H9 (cell line): ENCODE results near the gene ZNF784. TPM values are rescaled to one million over a fixed set of nuclear protein-coding genes. Genes with fewer than 3 reads are reported as not detected.
A peak's percentile ranks its signal among the peaks of the same experiment; 100 is the strongest.

Experiments used
- DNase-seq: peaks from one replicate; pipeline ENCODE4 v3.0.0-alpha.2; 2017
- H2AFZ ChIP-seq: one replicate; pipeline ENCODE4 v1.6.1; 2013; ENCODE audit warnings: mild to moderate bottlenecking, low read length, control low read depth, moderate library complexity
- H2AK5ac ChIP-seq: 2 replicates; pipeline ENCODE4 v1.6.1; 2013; ENCODE audit warnings: low read length, control low read depth, mixed read lengths; ENCODE audit not compliant: insufficient read length
- H2BK120ac ChIP-seq: one replicate; pipeline ENCODE4 v1.6.1; 2013; ENCODE audit warnings: low read depth, mild to moderate bottlenecking, low read length, control low read depth, inconsistent platforms; ENCODE audit not compliant: poor library complexity, severe bottlenecking
- H2BK12ac ChIP-seq: 2 replicates; pipeline ENCODE4 v1.6.1; 2013; ENCODE audit warnings: low read length, control low read depth, mixed read lengths, low read depth; ENCODE audit not compliant: insufficient read length
- H2BK15ac ChIP-seq: 2 replicates; pipeline ENCODE4 v1.6.1; 2013; ENCODE audit warnings: low read depth, low read length, control low read depth
- H2BK20ac ChIP-seq: one replicate; pipeline ENCODE4 v1.6.1; 2013; ENCODE audit warnings: low read depth, mild to moderate bottlenecking, low read length, control low read depth, inconsistent platforms; ENCODE audit not compliant: poor library complexity, severe bottlenecking
- H2BK5ac ChIP-seq: 2 replicates; pipeline ENCODE4 v1.6.1; 2013; ENCODE audit warnings: low read length, control low read depth, mixed read lengths; ENCODE audit not compliant: insufficient read length
- H3K14ac ChIP-seq: 2 replicates; pipeline ENCODE4 v1.6.1; 2013; ENCODE audit warnings: low read length, control low read depth; ENCODE audit not compliant: insufficient read depth
- H3K18ac ChIP-seq: 2 replicates; pipeline ENCODE4 v1.6.1; 2013; ENCODE audit warnings: low read depth, mild to moderate bottlenecking, mixed read lengths, low read length, control low read depth; ENCODE audit not compliant: insufficient read length
- H3K23ac ChIP-seq: 2 replicates; pipeline ENCODE4 v1.6.1; 2013; ENCODE audit warnings: low read length, control low read depth, mixed read lengths, low read depth; ENCODE audit not compliant: insufficient read length
- H3K23me2 ChIP-seq: 2 replicates; pipeline ENCODE4 v1.6.1; 2013; ENCODE audit warnings: low read depth, mild to moderate bottlenecking, mixed read lengths, low read length, control low read depth; ENCODE audit not compliant: insufficient read length, poor library complexity, severe bottlenecking
- H3K27ac ChIP-seq: 2 replicates; pipeline ENCODE4 v1.5.1; 2013; ENCODE audit warnings: low read length, control low read depth, mixed read lengths, low read depth; ENCODE audit not compliant: insufficient read length
- H3K27me3 ChIP-seq: 2 replicates; pipeline ENCODE4 v1.6.1; 2013; ENCODE audit warnings: low read length, control low read depth, inconsistent platforms; ENCODE audit not compliant: insufficient read depth
- H3K4ac ChIP-seq: 2 replicates; pipeline ENCODE4 v1.6.1; 2013; ENCODE audit warnings: low read depth, mild to moderate bottlenecking, control low read depth, inconsistent platforms, low read length, moderate library complexity
- H3K4me1 ChIP-seq: 2 replicates; pipeline ENCODE4 v1.6.1; 2013; ENCODE audit warnings: low read length, control low read depth, inconsistent platforms; ENCODE audit not compliant: insufficient read depth
- H3K4me2 ChIP-seq: 2 replicates; pipeline ENCODE4 v1.6.1; 2013; ENCODE audit warnings: low read length, control low read depth, mixed read lengths; ENCODE audit not compliant: insufficient read length, insufficient read depth
- H3K56ac ChIP-seq: 2 replicates; pipeline ENCODE4 v1.6.1; 2013; ENCODE audit warnings: low read depth, mild to moderate bottlenecking, mixed read lengths, low read length, control low read depth; ENCODE audit not compliant: insufficient read length
- H3K79me1 ChIP-seq: 2 replicates; pipeline ENCODE4 v1.6.1; 2013; ENCODE audit warnings: low read depth, mild to moderate bottlenecking, moderate library complexity, low read length, control low read depth, inconsistent platforms; ENCODE audit not compliant: insufficient read depth, poor library complexity, severe bottlenecking
- H3K79me2 ChIP-seq: 2 replicates; pipeline ENCODE4 v1.6.1; 2013; ENCODE audit warnings: low read length, control low read depth, inconsistent platforms; ENCODE audit not compliant: insufficient read depth
- H3K9ac ChIP-seq: 2 replicates; pipeline ENCODE4 v1.6.1; 2013; ENCODE audit warnings: low read length, control low read depth, mixed read lengths; ENCODE audit not compliant: insufficient read length; ENCODE audit errors: extremely low read depth
- H3K9me3 ChIP-seq: one replicate; pipeline ENCODE4 v1.6.1; 2013; ENCODE audit warnings: low read depth, low read length, inconsistent platforms; ENCODE audit not compliant: control insufficient read depth
- H3T11ph ChIP-seq: one replicate; pipeline ENCODE4 v1.6.1; 2013; ENCODE audit warnings: mild to moderate bottlenecking, low read length, control low read depth, inconsistent platforms
- H4K20me1 ChIP-seq: one replicate; pipeline ENCODE4 v1.6.1; 2013; ENCODE audit not compliant: control insufficient read depth, insufficient read length, insufficient read depth
- H4K5ac ChIP-seq: 2 replicates; pipeline ENCODE4 v1.6.1; 2013; ENCODE audit warnings: low read depth, mild to moderate bottlenecking, mixed read lengths, low read length, control low read depth; ENCODE audit not compliant: insufficient read length
- H4K8ac ChIP-seq: replicated peaks from 2 replicates; pipeline ENCODE4 v1.6.1; 2013; ENCODE audit warnings: low read length, control low read depth, mixed read lengths, low read depth; ENCODE audit not compliant: insufficient read length
- H4K91ac ChIP-seq: 2 replicates; pipeline ENCODE4 v1.6.1; 2013; ENCODE audit warnings: low read depth, mild to moderate bottlenecking, moderate library complexity, mixed read lengths, low read length, control low read depth; ENCODE audit not compliant: insufficient read length
- H3K27ac Mint-ChIP-seq, 3 experiments: 2 replicates in 2 of 3; 3 replicates in 1 of 3; pipeline ENCODE4 v1.8.0; 2020 to 2021; ENCODE audit warnings: mixed read lengths in 3 of 3, mild to moderate bottlenecking in 1 of 3, moderate library complexity in 1 of 3
- H3K27me3 Mint-ChIP-seq: 2 replicates; pipeline ENCODE4 v1.8.0; 2021; ENCODE audit warnings: low read depth, mild to moderate bottlenecking, moderate library complexity, mixed read lengths
- H3K36me3 Mint-ChIP-seq, 3 experiments: 2 replicates in 2 of 3; 3 replicates in 1 of 3; pipeline ENCODE4 v1.8.0; 2020 to 2021; ENCODE audit warnings: low read depth in 3 of 3, mixed read lengths in 3 of 3; ENCODE audit not compliant: insufficient read depth in 1 of 3
- H3K4me1 Mint-ChIP-seq, 2 experiments: 2 replicates each; pipeline ENCODE4 v1.8.0; 2020; ENCODE audit warnings: mixed read lengths in 2 of 2
- H3K4me3 Mint-ChIP-seq, 2 experiments: 2 replicates in 1 of 2; 3 replicates in 1 of 2; pipeline ENCODE4 v1.8.0; 2020 to 2021; ENCODE audit warnings: mild to moderate bottlenecking in 2 of 2, mixed read lengths in 2 of 2, moderate library complexity in 1 of 2
- H3K9me3 Mint-ChIP-seq, 2 experiments: 2 replicates in 1 of 2; 3 replicates in 1 of 2; pipeline ENCODE4 v1.8.0; 2020; ENCODE audit warnings: mild to moderate bottlenecking in 2 of 2, mixed read lengths in 2 of 2, moderate library complexity in 1 of 2
- CTCF ChIP-seq: fragments of 200-600 bp; sonication (generic); conservative IDR thresholded peaks from 3 replicates; pipeline ENCODE4 v1.8.0; 2021; ENCODE audit warnings: antibody characterized with exemption, mild to moderate bottlenecking
- WGBS: extraction: QIAGEN DNeasy Blood & Tissue Kit; methylation state at CpG from one replicate; pipeline ENCODE4 v1.1.7; 2013; ENCODE audit warnings: missing lambda C conversion rate, low lambda C conversion rate, mixed read lengths; ENCODE audit not compliant: insufficient read length; ENCODE audit errors: extremely low coverage; 5-methylcytosine and 5-hydroxymethylcytosine counted together
- total RNA-seq: library from RNA; stranded (reverse); gene quantifications from 2 replicates; pipeline ENCODE4 v1.2.1, GENCODE V29; 2021

ZNF784 gene
- total RNA-seq, 1 experiment from 2014 or later: 10.7 TPM

- H3K4me1 ChIP-seq: peaks cover 7% of the 10 kb centered on the region; the same call in 1 of the 2 replicates
- TF ChIP-seq CTCF: no peak
- no peak overlapping the region for H4K91ac ChIP-seq
- DNase-seq: no peak
- H3K4me2 ChIP-seq: no peak overlapping the region
- no peak overlapping the region for H2AK5ac ChIP-seq
- no peak overlapping the region for H4K8ac ChIP-seq
- H3T11ph ChIP-seq: no peak overlapping the region
- no peak overlapping the region for H2BK20ac ChIP-seq
- H3K23ac ChIP-seq: no peak overlapping the region
- peaks cover 11% of the 10 kb centered on the region for H3K23me2 ChIP-seq
- no peak overlapping the region for H2BK15ac ChIP-seq
- no peaks in the 10 kb centered on the region for H3K9me3 ChIP-seq
- H2BK12ac ChIP-seq: no peak overlapping the region
- peaks cover 54 to 84% (median 70%) of the 10 kb centered on the region in 3 experiments for H3K36me3 Mint-ChIP-seq
- H3K18ac ChIP-seq: no peak overlapping the region
- H4K20me1 ChIP-seq: no peaks in the 10 kb centered on the region
- WGBS: no CpG with 5 or more reads among the region's 12 CpGs
- H3K14ac ChIP-seq: no peak overlapping the region
- H3K9ac ChIP-seq: no peak overlapping the region
- no peaks in the 10 kb centered on the region for H3K27me3 ChIP-seq
- no peaks in the 10 kb centered on the region; a peak in 1 of 5 replicates for H3K9me3 Mint-ChIP-seq
- no peak overlapping the region for H3K4me3 Mint-ChIP-seq
- no peaks in the 10 kb centered on the region for H3K79me1 ChIP-seq
- H3K27me3 Mint-ChIP-seq: no peaks in the 10 kb centered on the region
- H2AFZ ChIP-seq: no peak overlapping the region
- no peak overlapping the region for H3K4ac ChIP-seq
- H2BK120ac ChIP-seq: no peak overlapping the region
- H2BK5ac ChIP-seq: no peak overlapping the region
- H3K79me2 ChIP-seq: peaks cover 50% of the 10 kb centered on the region
- H3K56ac ChIP-seq: no peak overlapping the region
- peak overlapping the region in 2 of 3 experiments; percentile 68 to 82; a peak in 3 of 7 replicates for H3K27ac Mint-ChIP-seq
- H4K5ac ChIP-seq: no peak overlapping the region
- no peak overlapping the region for H3K27ac ChIP-seq
- peaks cover 23 to 29% of the 10 kb centered on the region in 2 experiments for H3K4me1 Mint-ChIP-seq
Measured at GRCh38 chr19:55660404-55660803, 36.0 kb upstream of the ZNF784 start.
